Adrenal gland (tissue), 5 donors: Measurements from ENCODE around the gene IL1RAPL2.

Source experiments
- CTCF ChIP-seq, 6 experiments: fragments of 450-650 bp in 4 of 6; fragments of 200-600 bp in 2 of 6; sonication (generic) in 1 of 6; IDR thresholded peaks; 1 replicate in 5 of 6; 2 replicates in 1 of 6; pipeline versions ENCODE4 v1.5.1 to v1.8.0; 2016 to 2021; ENCODE audit warnings: antibody characterized with exemption in 6 of 6, mild to moderate bottlenecking in 2 of 6, moderate library complexity in 1 of 6
- POLR2A ChIP-seq, 2 donors: fragments of 450-650 bp; IDR thresholded peaks; one replicate each; pipeline ENCODE4 v1.6.1; 2017; ENCODE audit warnings: antibody characterized with exemption in 2 of 2, mild to moderate bottlenecking in 2 of 2, moderate library complexity in 1 of 2
- donor health status: DM: no; HTN: no; CAD: no.

- TF ChIP-seq POLR2A (IDR thresholded peaks at IDR 0.05), result no peak
- TF ChIP-seq CTCF (IDR thresholded peaks at IDR 0.05), result no peak
Measured at GRCh38 chrX:105664243-105664642, 1098.2 kb downstream of the IL1RAPL2 start.
